AG09319 (cell line): ENCODE results near the gene CACNA1B.

Experiments
- DNase-seq: peaks from one replicate; pipeline ENCODE4 v3.0.0-alpha.2; 2010; ENCODE audit warnings: low read depth; ENCODE audit errors: extremely low read depth
- TF ChIP-seq, protein P1 (sequence below): IDR thresholded peaks from 2 replicates; pipeline ENCODE4 v1.5.1; 2011; ENCODE audit warnings: low read depth, mild to moderate bottlenecking, inconsistent platforms, low read length, moderate library complexity

CACNA1B gene

DNA sequence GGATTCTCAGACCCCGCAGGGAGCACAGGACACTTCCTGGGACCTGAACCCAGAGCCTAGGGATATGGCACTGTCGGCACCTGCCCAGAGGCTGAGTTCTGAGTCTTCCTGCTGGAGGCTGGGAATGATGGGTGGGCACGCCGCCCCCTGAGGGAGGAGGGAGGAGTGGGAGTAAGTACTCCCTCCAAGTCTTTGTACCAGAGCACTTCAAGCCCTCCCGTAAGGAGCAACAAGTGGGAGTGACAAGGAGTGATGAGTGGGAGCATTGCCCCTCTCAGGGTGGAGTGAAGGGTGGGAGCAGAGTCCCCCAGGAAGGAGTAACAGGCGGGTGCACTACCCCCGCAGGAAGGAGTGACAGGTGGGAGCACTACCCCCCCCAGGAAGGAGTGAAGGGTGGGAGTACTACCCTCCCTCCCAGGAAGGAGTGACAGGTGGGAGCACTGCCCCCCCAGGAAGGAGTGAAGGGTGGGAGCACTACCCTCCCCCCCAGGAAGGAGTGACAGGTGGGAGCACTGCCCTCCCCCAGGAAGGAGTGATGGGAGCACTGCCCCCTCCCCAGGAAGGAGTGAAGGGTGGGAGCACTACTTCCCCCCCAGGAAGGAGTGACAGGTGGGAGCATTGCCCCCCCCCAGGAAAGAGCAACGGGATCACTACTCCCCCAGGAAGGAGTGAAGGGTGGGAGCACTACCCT, 100.1 kb downstream of the CACNA1B start:
- DNase-seq, result no peak
- TF ChIP-seq, protein P1, sequence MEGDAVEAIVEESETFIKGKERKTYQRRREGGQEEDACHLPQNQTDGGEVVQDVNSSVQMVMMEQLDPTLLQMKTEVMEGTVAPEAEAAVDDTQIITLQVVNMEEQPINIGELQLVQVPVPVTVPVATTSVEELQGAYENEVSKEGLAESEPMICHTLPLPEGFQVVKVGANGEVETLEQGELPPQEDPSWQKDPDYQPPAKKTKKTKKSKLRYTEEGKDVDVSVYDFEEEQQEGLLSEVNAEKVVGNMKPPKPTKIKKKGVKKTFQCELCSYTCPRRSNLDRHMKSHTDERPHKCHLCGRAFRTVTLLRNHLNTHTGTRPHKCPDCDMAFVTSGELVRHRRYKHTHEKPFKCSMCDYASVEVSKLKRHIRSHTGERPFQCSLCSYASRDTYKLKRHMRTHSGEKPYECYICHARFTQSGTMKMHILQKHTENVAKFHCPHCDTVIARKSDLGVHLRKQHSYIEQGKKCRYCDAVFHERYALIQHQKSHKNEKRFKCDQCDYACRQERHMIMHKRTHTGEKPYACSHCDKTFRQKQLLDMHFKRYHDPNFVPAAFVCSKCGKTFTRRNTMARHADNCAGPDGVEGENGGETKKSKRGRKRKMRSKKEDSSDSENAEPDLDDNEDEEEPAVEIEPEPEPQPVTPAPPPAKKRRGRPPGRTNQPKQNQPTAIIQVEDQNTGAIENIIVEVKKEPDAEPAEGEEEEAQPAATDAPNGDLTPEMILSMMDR, result no peak

- TF ChIP-seq, protein P1, result no peak
- no peak for DNase-seq
These were observed 100.7 kb downstream of the CACNA1B start for GRCh38 chr9:137978262-137978714.

DNA sequence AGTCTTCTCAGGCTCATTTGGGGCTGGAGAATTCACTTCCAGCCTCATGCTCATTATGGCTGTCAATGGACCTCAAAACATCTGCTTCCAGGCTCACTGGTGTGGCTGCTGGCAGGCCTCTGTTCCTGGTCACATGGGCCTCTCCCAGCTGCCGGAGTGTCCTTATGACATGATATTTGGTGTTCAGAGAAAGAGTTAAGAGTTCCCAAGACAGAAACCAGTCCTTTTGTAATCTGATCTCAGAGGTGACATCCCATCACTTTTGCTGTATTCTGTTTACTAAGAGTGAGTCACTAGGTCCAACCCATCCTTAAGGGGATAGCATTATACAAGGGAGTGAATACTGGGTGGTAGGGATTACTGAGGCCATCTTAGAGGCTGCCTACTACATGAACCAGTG, 104.6 kb downstream of the CACNA1B start:
- no peak for DNase-seq
- TF ChIP-seq, protein P1, result no peak

- DNase-seq, result no peak
- TF ChIP-seq, protein P1, result no peak
These were observed 106.4 kb downstream of the CACNA1B start for GRCh38 chr9:137984005-137984404.

- no peak for DNase-seq
- TF ChIP-seq, protein P1, result no peak
These were observed 107.1 kb downstream of the CACNA1B start for GRCh38 chr9:137984520-137985257.

DNA sequence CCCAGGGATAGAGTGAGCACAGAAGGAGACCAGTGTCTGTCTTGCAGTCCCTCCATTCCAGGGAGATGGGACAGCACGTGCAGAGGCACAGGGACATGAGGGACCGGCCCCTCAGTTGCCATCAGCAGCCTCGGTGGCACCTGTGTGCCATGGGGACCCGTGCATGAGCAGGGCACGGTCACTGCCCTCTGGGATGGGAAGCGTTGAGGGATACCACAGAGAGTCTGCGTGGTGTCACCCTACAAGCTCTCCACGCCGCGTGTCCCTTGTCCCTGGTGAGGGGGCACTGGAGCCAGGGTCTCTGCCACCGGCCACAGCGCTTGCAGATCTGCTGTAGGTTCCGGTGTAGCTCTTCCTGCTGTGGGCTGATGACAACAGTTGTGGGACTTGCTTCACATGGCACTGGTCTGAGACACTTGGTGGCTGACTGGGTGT, 108.1 kb downstream of the CACNA1B start:
- no peak for DNase-seq

More for the DNA sequence above, 108.1 kb downstream of the CACNA1B start:
- TF ChIP-seq, protein P1, result no peak
